ENCODE data around the gene RRAGB. TPM values are rescaled to one million over a fixed set of nuclear protein-coding genes. Genes with fewer than 3 reads are reported as not detected.

The RRAGB gene
- total RNA-seq, 1 experiment from 2014 or later, result 10.8 TPM

DNA sequence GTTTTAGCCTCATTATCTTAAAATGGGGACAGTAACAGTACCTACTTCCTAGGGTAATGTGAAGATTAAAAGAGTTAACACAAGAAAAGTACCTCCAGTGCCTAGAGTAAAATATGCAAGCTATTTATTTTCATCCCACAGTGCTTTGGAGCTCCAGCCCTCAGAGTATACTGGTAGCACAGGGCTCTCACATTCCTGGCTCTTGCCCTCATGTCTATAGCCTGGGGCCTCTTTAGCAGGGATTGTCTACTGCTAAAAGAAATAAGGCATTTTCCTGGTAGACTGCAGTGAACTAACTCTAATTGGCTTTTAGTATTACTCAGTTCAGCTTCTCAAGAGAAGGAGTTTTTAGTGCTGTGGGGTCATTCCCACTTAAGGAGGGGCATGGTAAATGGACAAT lies 60.8 kb downstream of the RRAGB start:
- Mint-ChIP-seq H3K27ac (ENCODE audit: unreplicated experiment) (no peak overlapping the region), H3K36me3 (ENCODE audit: insufficient read depth, unreplicated experiment) (no peaks in the 10 kb centered on the region), H3K4me1 (ENCODE audit: low read depth, unreplicated experiment) (no peaks in the 10 kb centered on the region), H3K4me3 (ENCODE audit: unreplicated experiment) (no peak overlapping the region), H3K9me3 (ENCODE audit: unreplicated experiment) (no peaks in the 10 kb centered on the region), H3K27me3 (ENCODE audit: insufficient read depth, unreplicated experiment) (no peaks in the 10 kb centered on the region)
- ChIA-PET CTCF (no interaction called here), POLR2A (no interaction called here)
- Histone ChIP-seq H3K4me3 (ENCODE audit: low read depth, low read length) (no peak overlapping the region), H3K4me1 (no peaks in the 10 kb centered on the region), H3K9me3 (no peaks in the 10 kb centered on the region), H3K36me3 (ENCODE audit: control insufficient read depth, insufficient read depth, low read length) (no peaks in the 10 kb centered on the region), H3K27me3 (replicated peaks; ENCODE audit: control insufficient read depth, insufficient read depth, low read length) (no peaks in the 10 kb centered on the region)
- TF ChIP-seq CTCF (IDR thresholded peaks at IDR 0.05; ENCODE audit: insufficient read depth in 1 of 2, low read depth in 1 of 2, low read length in 1 of 2, severe bottlenecking in 1 of 2, unreplicated experiment in 1 of 2), result no peak
- intact Hi-C loops (cut with micrococcal nuclease; ENCODE audit: unreplicated experiment), result no loop called here
- no TSS peak for BruUV-seq (replicated peaks)
- no peak for DNase-seq

GRCh38 chrX:55783723-55784122 lies 66.2 kb downstream of the RRAGB start:
- no TSS peak for BruUV-seq (replicated peaks)
- Mint-ChIP-seq H3K36me3 (ENCODE audit: insufficient read depth, unreplicated experiment) (no peaks in the 10 kb centered on the region), H3K4me1 (ENCODE audit: low read depth, unreplicated experiment) (no peaks in the 10 kb centered on the region), H3K27ac (ENCODE audit: unreplicated experiment) (no peak overlapping the region), H3K4me3 (ENCODE audit: unreplicated experiment) (no peak overlapping the region), H3K9me3 (ENCODE audit: unreplicated experiment) (no peaks in the 10 kb centered on the region), H3K27me3 (ENCODE audit: insufficient read depth, unreplicated experiment) (no peaks in the 10 kb centered on the region)
- H3K36me3 ChIP-seq (ENCODE audit: control insufficient read depth, insufficient read depth, low read length), result no peaks in the 10 kb centered on the region
- TF ChIP-seq CTCF (IDR thresholded peaks at IDR 0.05; ENCODE audit: insufficient read depth in 1 of 2, low read depth in 1 of 2, low read length in 1 of 2, severe bottlenecking in 1 of 2, unreplicated experiment in 1 of 2), result no peak
- CTCF ChIA-PET, result no interaction called here
- POLR2A ChIA-PET, result no interaction called here
- intact Hi-C loops (cut with micrococcal nuclease; ENCODE audit: unreplicated experiment), result no loop called here
- DNase-seq, result no peak
- H3K9me3 ChIP-seq, result no peaks in the 10 kb centered on the region
- H3K4me3 ChIP-seq (ENCODE audit: low read depth, low read length), result no peak overlapping the region
- H3K27me3 ChIP-seq (replicated peaks; ENCODE audit: control insufficient read depth, insufficient read depth, low read length), result no peaks in the 10 kb centered on the region
- no peaks in the 10 kb centered on the region for H3K4me1 ChIP-seq

DNA sequence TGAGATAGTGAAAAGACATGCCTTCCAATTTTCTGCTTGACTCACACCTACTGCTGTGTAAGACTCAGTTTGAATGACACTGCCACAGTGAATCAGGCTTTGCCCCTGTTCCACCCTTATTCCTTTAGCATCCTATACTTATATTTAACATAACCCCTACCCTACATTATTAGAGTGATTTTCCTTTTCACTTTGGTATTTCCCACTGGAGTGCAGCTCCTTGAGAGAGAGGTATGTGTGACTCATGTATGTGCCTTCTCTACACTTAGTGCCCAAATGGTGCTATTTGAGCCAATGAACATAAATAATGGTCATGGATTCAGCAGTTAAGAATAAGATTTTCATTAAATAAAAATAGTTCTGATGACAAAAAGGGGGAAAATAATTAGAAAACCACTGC lies 69.5 kb downstream of the RRAGB start:
- Mint-ChIP-seq H3K4me1 (ENCODE audit: low read depth, unreplicated experiment) (no peaks in the 10 kb centered on the region), H3K36me3 (ENCODE audit: insufficient read depth, unreplicated experiment) (no peaks in the 10 kb centered on the region), H3K9me3 (ENCODE audit: unreplicated experiment) (no peaks in the 10 kb centered on the region), H3K27ac (ENCODE audit: unreplicated experiment) (no peak overlapping the region), H3K4me3 (ENCODE audit: unreplicated experiment) (no peak overlapping the region), H3K27me3 (ENCODE audit: insufficient read depth, unreplicated experiment) (no peaks in the 10 kb centered on the region)
- intact Hi-C loops (cut with micrococcal nuclease; ENCODE audit: unreplicated experiment), result no loop called here
- no peaks in the 10 kb centered on the region for H3K9me3 ChIP-seq
- no peaks in the 10 kb centered on the region for H3K27me3 ChIP-seq (replicated peaks; ENCODE audit: control insufficient read depth, insufficient read depth, low read length)
- BruUV-seq (replicated peaks), result no TSS peak
- POLR2A ChIA-PET, result no interaction called here
- CTCF ChIA-PET, result no interaction called here
- no peak for DNase-seq
- H3K4me1 ChIP-seq, result no peaks in the 10 kb centered on the region
- H3K36me3 ChIP-seq (ENCODE audit: control insufficient read depth, insufficient read depth, low read length), result no peaks in the 10 kb centered on the region
- no peak overlapping the region for H3K4me3 ChIP-seq (ENCODE audit: low read depth, low read length)
- TF ChIP-seq CTCF (IDR thresholded peaks at IDR 0.05; ENCODE audit: insufficient read depth in 1 of 2, low read depth in 1 of 2, low read length in 1 of 2, severe bottlenecking in 1 of 2, unreplicated experiment in 1 of 2), result no peak
